ENCODE measurements around the gene STPG1.

Gene STPG1

GRCh38 chr1:24322470-24323177 lies 91.0 kb downstream of the STPG1 start:
- Histone ChIP-seq H3K4me2 (ENCODE audit: low read depth, low read length, poor library complexity, severe bottlenecking) (peak overlapping the region; percentile 60), H2AFZ (ENCODE audit: low read depth, low read length, severe bottlenecking) (peak overlapping the region; percentile 81), H3K4me3 (ENCODE audit: insufficient read depth, low read length, poor library complexity, severe bottlenecking) (peak overlapping the region; percentile 46), H3K9me2 (replicated peaks; ENCODE audit: insufficient read depth, low read length) (no peaks in the 10 kb centered on the region), H3K9me3 (ENCODE audit: insufficient read depth, low read length) (no peaks in the 10 kb centered on the region), H3F3A (ENCODE audit: insufficient read depth) (0 out of 2 replicates have a peak, but pooled peaks cover 5% of the 10 kb centered on the region), H3K36me3 (ENCODE audit: low read length) (no peaks in the 10 kb centered on the region), H3K79me2 (ENCODE audit: insufficient read depth, low read length) (no peaks in the 10 kb centered on the region), H3K27me3 (ENCODE audit: low read length) (no peaks in the 10 kb centered on the region), H3K9ac (ENCODE audit: low read length) (peak overlapping the region; percentile 43), H3K27ac (ENCODE audit: low read depth, low read length) (no peak overlapping the region), H4K20me1 (ENCODE audit: low read depth, low read length) (no peaks in the 10 kb centered on the region)
- TF ChIP-seq EZH2phosphoT487 (conservative IDR thresholded peaks at IDR 0.05; ENCODE audit: low read length) (no peak), CTCF (IDR thresholded peaks at IDR 0.05; ENCODE audit: insufficient read depth, low read length, poor library complexity, severe bottlenecking) (no peak)

GRCh38 chr1:24321697-24322469 lies 91.7 kb downstream of the STPG1 start:
- no peaks in the 10 kb centered on the region for H4K20me1 ChIP-seq (ENCODE audit: low read depth, low read length)

GRCh38 chr1:24321126-24321525 lies 92.5 kb downstream of the STPG1 start:
- Histone ChIP-seq H3K9ac (ENCODE audit: low read length) (peak overlapping the region; percentile 43), H3K27ac (ENCODE audit: low read depth, low read length) (no peak overlapping the region), H2AFZ (ENCODE audit: low read depth, low read length, severe bottlenecking) (no peak overlapping the region), H3K4me2 (ENCODE audit: low read depth, low read length, poor library complexity, severe bottlenecking) (peak overlapping the region; percentile 60), H3K9me3 (ENCODE audit: insufficient read depth, low read length) (no peaks in the 10 kb centered on the region), H3K36me3 (ENCODE audit: low read length) (no peaks in the 10 kb centered on the region), H3K4me3 (ENCODE audit: insufficient read depth, low read length, poor library complexity, severe bottlenecking) (no peak overlapping the region), H3F3A (ENCODE audit: insufficient read depth) (0 out of 2 replicates have a peak, but pooled peaks cover 5% of the 10 kb centered on the region), H3K79me2 (ENCODE audit: insufficient read depth, low read length) (no peaks in the 10 kb centered on the region), H4K20me1 (ENCODE audit: low read depth, low read length) (no peaks in the 10 kb centered on the region), H3K9me2 (replicated peaks; ENCODE audit: insufficient read depth, low read length) (no peaks in the 10 kb centered on the region), H3K27me3 (ENCODE audit: low read length) (no peaks in the 10 kb centered on the region)
- TF ChIP-seq CTCF (IDR thresholded peaks at IDR 0.05; ENCODE audit: insufficient read depth, low read length, poor library complexity, severe bottlenecking) = no peak
- TF ChIP-seq EZH2phosphoT487 (conservative IDR thresholded peaks at IDR 0.05; ENCODE audit: low read length) = no peak

More at GRCh38 chr1:24321697-24322469, 91.7 kb downstream of the STPG1 start:
- Histone ChIP-seq H3K36me3 (ENCODE audit: low read length) (no peaks in the 10 kb centered on the region), H3K27me3 (ENCODE audit: low read length) (no peaks in the 10 kb centered on the region), H3K9ac (ENCODE audit: low read length) (peak overlapping the region; percentile 43), H3K79me2 (ENCODE audit: insufficient read depth, low read length) (no peaks in the 10 kb centered on the region), H3F3A (ENCODE audit: insufficient read depth) (0 out of 2 replicates have a peak, but pooled peaks cover 5% of the 10 kb centered on the region), H3K4me3 (ENCODE audit: insufficient read depth, low read length, poor library complexity, severe bottlenecking) (peak overlapping the region; percentile 46), H3K9me2 (replicated peaks; ENCODE audit: insufficient read depth, low read length) (no peaks in the 10 kb centered on the region), H2AFZ (ENCODE audit: low read depth, low read length, severe bottlenecking) (peak overlapping the region; percentile 81), H3K4me2 (ENCODE audit: low read depth, low read length, poor library complexity, severe bottlenecking) (peak overlapping the region; percentile 60), H3K9me3 (ENCODE audit: insufficient read depth, low read length) (no peaks in the 10 kb centered on the region), H3K27ac (ENCODE audit: low read depth, low read length) (no peak overlapping the region)
- TF ChIP-seq EZH2phosphoT487 (conservative IDR thresholded peaks at IDR 0.05; ENCODE audit: low read length) = 0 out of 2 replicates have a peak, but pooled peaks have one; percentile 9
- TF ChIP-seq CTCF (IDR thresholded peaks at IDR 0.05; ENCODE audit: insufficient read depth, low read length, poor library complexity, severe bottlenecking) = no peak

Data from SU-DHL-6 (cell line).